Measurements from ENCODE around the gene CALD1.

The CALD1 gene

GRCh38 chr7:134910214-134910890, 130.9 kb downstream of the CALD1 start:
- no peak for TF ChIP-seq CTCF (IDR thresholded peaks at IDR 0.05; ENCODE audit: low read depth, low read length)
- H3K4me3 ChIP-seq (ENCODE audit: low read depth, low read length) = no peak overlapping the region
- no peak for DNase-seq (ENCODE audit: low read depth, low spot score)
- in situ Hi-C loops (cut with HindIII; ENCODE audit: low sequenced_read_pairs) = no loop called here

- no peak for TF ChIP-seq CTCF (IDR thresholded peaks at IDR 0.05; ENCODE audit: low read depth, low read length)
- in situ Hi-C loops (cut with HindIII; ENCODE audit: low sequenced_read_pairs) = no loop called here
- H3K4me3 ChIP-seq (ENCODE audit: low read depth, low read length) = no peak overlapping the region
- DNase-seq (ENCODE audit: low read depth, low spot score) = no peak
Measured at GRCh38 chr7:134910968-134911367, 131.5 kb downstream of the CALD1 start.

- no peak for DNase-seq (ENCODE audit: low read depth, low spot score)
- in situ Hi-C loops (cut with HindIII; ENCODE audit: low sequenced_read_pairs) = no loop called here
- TF ChIP-seq CTCF (IDR thresholded peaks at IDR 0.05; ENCODE audit: low read depth, low read length) = no peak
- no peak overlapping the region for H3K4me3 ChIP-seq (ENCODE audit: low read depth, low read length)
Measured at GRCh38 chr7:134916171-134916883, 136.9 kb downstream of the CALD1 start.

GRCh38 chr7:134919240-134919641, 139.8 kb downstream of the CALD1 start:
- no peak for TF ChIP-seq CTCF (IDR thresholded peaks at IDR 0.05; ENCODE audit: low read depth, low read length)
- in situ Hi-C loops (cut with HindIII; ENCODE audit: low sequenced_read_pairs) = no loop called here
- H3K4me3 ChIP-seq (ENCODE audit: low read depth, low read length) = no peak overlapping the region
- DNase-seq (ENCODE audit: low read depth, low spot score) = no peak

GRCh38 chr7:134920026-134920753, 140.8 kb downstream of the CALD1 start:
- no peak for TF ChIP-seq CTCF (IDR thresholded peaks at IDR 0.05; ENCODE audit: low read depth, low read length)
- DNase-seq (ENCODE audit: low read depth, low spot score) = peak; percentile 91
- no peak overlapping the region for H3K4me3 ChIP-seq (ENCODE audit: low read depth, low read length)

DNA sequence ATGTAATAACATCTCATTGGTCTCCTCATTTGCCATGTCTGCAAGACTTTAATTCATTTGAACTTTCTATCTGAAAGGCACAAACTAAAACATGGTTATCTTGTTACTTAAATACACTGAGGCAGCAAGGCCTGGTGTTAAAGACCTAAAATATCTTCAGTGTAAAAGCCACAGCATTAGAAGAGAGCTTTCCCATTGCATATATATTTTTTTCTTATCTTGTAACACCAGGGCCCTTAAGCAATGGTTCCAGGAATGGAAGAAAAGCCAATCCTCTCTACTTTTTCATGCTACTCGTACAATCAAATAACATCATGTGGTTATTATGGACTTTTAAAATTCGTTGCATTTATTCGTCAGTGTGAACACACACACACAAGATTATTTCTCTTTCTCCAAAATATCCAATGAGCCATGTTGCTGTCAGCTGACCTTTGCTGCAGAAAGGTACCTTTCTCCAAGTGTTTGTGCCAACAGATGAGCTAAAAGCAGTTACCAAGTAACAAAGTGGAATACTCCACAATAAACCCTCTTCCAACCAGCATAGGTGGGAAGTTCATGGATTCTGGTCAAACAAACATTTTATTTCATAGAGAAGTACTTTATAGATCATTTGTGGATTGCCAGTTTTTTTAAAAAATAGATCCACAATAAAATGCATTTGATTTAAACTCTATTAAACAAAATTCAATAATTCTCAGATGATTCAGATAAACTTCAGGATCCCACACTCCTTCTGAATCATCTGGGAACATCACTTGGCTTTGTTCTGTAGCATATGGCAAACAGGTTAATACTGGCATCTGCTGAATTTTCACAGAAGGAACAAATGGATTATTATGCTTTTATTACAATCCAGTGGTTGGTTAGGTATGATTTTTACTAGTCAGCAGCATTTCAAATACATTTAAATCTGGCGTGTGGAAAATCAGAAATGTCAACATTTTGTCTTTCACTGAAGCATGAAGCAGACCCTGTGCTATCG, 143.6 kb downstream of the CALD1 start:
- in situ Hi-C loops (cut with HindIII; ENCODE audit: low sequenced_read_pairs) = no loop called here

More at GRCh38 chr7:134920026-134920753, 140.8 kb downstream of the CALD1 start:
- in situ Hi-C loops (cut with HindIII; ENCODE audit: low sequenced_read_pairs) = no loop called here

More for the DNA sequence above, 143.6 kb downstream of the CALD1 start:
- no peak for DNase-seq (ENCODE audit: low read depth, low spot score)
- no peak for TF ChIP-seq CTCF (IDR thresholded peaks at IDR 0.05; ENCODE audit: low read depth, low read length)
- no peak overlapping the region for H3K4me3 ChIP-seq (ENCODE audit: low read depth, low read length)

Measured in astrocyte of the spinal cord (primary cell).